Nucleus accumbens (tissue), 56 donors: ENCODE data around the gene LGALS16.
"Not testable (repeated sequence)": the region's sequence is repeated elsewhere in the genome, so short reads cannot be mapped to it uniquely, and the experiment has no call there.

Experiments
- DNase-seq, 56 donors: peaks; one replicate each; lab custom pipeline; 2025; lab: John Stamatoyannopoulos, UW

LGALS16 gene

DNA sequence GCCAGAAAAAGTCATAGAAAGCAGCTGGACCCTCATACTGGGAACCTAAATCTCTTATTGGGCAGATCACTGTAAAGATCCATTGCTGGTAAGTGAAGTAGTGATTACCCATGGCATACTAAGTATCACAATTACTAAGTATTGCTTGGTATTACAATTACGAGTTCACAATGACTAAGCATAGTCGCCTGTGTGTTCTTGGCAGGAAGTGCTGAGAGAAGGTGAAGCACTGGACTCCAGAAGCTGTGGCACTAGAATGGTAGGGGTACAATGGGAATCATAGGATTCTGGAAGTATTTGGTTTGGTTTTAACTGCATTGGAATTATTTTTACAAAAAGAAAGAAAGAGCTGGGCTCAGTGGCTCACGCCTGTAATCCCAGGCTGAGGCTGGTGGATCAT, 20.3 kb downstream of the LGALS16 start:
- DNase-seq, result no peak

DNA sequence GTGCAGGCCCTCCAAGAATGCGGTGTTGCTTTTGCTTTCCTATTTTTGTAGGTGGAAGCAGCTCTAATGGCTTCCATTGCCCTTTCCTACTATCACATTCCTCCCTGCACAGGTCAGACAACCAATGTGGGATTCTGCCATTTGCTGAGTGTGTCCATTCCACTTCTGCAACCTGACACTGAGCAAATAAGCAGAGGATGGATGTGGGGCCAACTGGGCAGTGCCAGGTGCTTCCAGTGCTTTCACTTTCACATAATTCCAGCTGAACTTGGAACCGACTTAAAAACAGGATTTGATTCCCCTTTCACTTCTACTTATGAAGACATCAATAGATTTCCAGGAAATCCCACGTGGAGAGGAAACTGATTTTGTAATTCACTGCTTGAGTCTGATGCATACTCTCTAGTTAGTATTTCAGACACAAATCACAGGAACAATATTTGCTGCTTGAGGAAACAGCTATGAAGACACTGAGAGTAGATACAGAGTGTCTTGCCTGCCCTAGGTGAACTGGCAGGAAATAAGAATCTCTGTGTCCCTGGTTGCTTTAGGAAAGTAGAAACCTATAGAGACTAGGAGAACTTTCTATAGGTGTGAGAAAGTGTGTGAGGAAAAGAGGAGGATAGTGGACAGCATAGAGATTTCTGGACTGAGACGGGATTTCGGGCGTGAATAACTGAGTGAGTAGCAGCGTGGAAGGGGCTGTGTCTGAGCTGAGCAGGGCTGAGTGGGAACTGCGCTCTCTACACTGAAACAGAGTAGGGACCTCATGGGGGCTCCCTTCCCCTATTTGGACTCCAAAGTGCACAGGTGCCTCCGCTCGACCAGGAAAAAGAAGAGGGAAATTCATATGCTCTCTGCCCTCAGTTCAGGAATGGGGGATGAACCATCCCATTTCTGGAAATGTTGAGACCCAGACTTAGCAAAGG, 22.5 kb downstream of the LGALS16 start:
- DNase-seq, result no peak

DNA sequence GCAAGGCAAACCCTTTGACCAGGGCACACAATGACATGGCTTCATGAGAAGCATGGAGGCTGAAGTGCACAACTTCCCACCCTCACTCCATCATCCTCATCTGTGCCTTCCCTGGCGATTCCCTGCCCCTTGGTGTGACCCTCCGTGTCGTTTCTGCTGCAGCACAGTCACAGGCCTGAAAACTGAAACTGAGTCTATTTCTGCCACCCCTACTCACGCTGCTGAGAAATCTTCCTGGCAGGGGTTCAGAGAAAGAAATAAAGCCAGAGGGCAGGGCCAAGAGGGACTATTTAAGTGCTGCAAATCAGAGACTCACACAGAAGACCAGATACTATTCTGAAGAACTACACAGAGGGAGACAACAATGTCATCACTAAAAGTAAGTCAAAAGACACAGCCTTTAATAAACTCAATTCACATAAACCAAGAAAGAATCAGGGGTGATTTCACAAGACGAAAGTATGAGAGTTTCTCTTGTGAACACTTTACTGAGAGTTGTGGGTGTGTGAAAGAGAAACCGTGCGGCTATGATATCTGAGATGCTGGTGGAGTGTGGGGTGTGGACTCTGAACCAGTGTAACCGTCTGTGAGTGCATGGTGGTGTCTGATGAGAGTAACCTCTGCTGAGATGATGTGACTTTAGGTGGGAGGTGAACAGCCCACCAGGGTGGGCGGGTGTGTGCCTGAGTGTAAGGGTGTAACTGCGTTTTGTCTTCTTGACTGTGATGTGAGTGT, 23.5 kb downstream of the LGALS16 start:
- no peak for DNase-seq

DNA sequence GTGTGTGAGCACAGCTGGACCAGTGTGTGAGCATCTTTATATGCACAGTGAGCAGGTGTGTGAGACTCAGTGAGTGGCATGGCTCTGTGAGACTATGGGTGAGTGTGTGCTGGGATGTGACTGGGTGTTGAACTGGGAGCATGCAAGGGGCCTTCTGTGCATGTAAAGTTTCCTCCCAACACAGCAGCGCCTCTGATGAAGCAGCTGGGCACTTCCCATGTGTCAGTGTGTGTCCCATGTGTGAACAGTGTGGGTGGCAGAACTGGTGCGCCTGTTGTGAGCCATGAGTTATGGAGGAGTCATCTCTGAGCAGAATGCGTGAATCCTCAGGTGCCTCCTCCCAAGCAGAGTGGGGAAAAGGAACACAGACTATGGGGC, 24.1 kb downstream of the LGALS16 start:
- no peak for DNase-seq

DNA sequence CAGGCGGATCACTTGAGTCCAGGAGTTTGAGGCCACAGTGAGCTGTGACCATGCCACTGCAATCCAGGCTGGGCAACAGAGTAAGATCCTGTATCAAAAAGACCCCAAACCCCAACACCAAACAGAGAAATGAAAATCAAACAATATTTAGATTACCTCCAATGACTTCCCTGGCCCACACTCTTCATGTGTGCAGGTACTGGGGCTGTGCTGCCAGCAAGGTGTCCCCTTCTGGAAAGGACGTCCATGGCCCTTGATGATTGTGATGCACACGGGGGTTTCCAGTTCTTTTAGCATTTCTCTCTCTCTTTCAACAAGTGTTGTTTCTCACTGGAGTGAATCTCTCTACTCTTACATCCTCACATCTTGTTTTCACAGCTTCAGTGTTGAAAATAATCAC, 24.9 kb downstream of the LGALS16 start:
- no peak for DNase-seq

DNA sequence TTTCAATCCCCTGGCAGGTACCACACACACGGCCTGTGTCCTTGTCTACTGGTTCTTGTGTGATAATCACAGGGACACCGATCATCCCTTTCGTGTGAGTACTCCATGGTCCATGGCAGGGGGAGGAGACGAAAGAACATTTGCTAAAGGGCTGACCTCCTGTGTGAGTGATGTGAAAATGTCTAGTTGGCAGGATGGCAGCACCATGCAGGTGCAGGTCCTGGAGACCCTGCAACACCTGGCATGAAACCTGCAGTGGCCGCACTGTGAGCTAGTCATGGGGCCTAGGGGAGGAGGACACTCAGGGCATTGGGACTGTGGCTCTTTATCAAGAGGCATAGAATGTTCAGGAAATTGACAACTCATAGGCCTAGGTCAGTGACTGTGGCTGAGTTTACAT, 25.7 kb downstream of the LGALS16 start:
- no peak for DNase-seq

DNA sequence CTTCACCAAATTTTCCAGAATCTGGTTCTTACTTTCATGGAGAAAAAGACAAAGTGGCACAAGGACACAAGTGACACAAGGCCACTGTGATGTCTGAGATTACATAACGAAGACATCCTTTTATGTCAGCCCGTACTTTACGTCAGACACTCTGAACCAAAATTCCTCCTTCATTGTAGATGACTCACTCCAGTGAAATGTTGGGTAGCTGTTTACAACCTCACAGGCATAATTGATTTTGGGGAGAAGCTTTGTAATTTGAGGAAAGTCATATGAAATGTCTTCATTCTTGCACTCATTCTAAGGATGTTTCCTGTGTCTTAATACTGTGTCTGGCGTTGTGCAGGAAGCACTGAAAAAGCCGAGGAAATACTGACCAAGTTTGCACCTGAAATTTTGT, 28.6 kb downstream of the LGALS16 start:
- DNase-seq, result no peak

DNA sequence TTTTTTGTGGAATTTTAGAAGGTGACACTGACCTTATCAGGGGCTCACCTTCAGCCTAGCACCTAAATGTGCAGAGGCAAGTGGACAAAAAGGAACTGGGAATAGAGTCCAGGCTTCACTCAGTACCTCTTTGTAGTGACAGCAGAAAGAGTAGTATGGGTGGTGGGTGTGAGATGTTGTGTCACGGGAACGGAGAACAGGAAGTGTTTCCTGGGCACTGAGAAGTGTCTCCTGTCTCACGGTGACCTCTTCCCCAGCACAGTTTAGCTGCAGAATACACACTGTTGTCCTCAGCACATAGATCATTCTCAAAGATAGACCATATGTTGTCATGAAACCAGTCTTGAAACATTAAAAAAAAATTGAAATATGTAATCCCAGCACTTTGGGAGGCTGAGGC, 31.0 kb downstream of the LGALS16 start:
- no peak for DNase-seq

DNA sequence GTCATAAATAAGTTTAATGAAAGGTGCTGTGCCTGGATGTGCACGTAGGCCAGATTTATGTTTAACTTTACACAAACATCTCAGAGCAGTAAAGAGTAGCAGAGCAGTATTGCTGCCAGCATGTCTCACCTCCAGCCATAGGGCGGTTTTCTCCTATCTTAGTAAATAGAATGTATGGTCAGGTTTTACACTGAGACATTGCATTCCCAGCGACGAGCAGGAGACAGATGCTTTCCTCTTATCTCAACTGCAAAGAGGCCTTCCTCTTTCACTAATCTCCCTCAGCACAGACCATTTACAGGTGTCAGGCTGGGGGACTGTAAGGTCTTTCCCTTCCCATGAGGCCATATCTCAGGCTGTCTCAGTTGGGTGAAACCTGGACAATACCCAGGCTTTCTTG, 32.9 kb downstream of the LGALS16 start:
- DNase-seq, result not testable (repeated sequence)

DNA sequence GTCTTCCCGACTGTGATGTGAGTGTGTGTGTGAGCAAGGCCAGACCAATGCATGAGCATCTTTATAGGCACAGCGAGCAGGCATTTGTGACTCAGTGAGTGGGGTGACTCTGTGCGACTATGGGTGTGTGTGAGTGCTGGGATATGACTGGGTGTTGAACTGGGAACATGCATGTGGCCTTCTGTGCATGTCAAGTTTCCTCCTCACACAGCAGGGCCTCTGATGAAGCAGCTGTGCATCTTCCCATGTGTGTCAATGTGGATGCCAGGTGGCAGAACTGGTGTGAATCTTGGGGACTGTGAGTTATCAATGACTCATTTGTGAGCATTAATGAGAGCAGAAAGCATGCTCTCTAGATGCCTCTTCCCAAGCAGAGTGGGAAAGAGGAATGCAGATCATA, 36.5 kb downstream of the LGALS16 start:
- no peak for DNase-seq

DNA sequence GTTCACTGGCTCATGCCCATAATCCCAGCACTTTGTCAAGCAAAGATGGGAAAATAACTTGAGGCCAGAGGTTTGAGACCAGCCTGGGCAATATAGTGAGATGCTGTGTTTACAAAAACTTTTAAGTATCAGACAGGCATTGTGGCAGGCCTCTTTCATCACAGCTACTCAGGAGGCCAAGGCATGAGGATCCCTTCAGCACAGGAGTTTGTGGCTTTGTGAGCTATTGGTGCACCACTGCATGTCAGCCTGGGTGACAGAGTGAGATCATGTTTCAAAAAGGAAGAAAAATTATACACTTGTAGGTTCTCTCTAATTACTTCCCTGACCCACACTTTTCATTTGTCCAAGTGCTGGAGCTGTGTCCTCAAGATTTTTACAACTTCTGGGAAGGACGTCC, 37.1 kb downstream of the LGALS16 start:
- DNase-seq, result no peak

DNA sequence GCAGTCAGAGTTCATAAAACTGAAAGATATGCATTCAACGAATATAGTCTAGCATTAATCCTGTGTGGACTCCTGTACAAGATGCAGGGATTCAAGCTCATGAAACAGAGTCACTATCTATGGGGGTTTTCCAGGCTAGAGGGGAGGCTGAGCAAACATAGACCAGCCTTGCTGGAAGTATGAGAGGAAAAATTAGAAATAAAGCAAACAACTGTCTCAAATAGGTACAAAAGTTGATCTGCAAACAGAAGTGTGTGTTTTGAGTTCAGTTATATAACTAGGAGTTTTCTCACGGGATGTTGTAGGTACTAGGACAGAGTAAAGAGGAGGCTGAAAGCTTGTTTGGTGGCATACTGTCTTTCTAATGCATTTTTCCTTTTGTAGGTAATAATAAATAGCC, 40.0 kb downstream of the LGALS16 start:
- DNase-seq, result no peak

DNA sequence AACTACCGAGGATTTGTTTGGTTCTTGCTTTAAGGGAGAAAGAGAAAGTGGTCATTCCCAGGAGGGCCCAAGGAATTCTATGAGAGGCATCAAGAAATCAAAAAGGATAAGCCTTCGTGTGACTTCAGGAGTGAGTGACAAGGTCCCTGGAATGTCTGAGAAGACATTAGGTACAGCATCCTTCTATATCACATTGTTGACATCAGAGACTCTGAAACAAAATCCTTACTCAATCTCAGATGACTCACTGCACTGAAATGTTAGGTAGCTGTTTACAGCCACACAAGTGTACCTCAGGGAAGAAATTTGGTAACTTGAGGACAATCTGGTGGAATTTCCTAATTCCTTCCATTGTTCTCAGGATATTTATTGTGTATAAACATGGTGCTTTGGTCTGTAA, 40.7 kb downstream of the LGALS16 start:
- DNase-seq, result no peak

DNA sequence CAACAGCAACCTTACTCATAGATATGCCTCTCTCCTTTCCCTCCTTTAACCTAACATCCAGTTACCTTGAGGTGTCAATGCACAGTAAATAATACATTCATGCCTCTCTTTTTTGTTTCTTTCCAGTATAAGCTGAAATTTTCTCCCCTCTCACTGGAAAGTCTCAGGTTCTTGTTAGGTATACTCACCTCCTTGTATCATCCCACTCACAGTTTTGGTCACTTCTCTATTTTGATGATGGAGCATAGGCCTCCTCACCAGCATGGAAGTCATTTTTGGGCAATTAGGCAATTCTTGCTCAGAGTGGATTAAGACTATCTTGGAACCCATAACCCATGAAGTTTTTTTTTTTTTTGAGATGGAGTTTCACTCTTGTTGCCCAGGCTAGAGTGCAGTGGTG, 42.8 kb downstream of the LGALS16 start:
- DNase-seq, result no peak

DNA sequence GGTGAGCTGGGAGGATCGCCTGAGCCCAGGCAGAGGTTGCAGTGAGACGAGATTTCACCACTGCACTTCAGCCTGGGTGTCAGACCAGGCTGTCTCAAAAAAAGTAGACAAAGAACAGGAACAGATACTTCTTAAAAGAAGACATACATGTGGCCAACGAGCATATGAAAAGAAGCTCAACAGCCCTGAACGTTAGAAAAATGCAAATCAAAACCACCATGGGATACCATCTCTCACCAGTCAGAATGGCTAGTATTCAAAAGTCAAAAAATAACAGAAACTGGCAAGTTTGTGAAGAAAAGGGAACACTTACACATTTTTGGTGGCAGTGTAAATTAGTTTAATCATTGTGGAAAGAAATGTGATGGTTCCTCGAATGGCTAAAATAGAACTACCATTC, 45.6 kb downstream of the LGALS16 start:
- DNase-seq, result no peak

DNA sequence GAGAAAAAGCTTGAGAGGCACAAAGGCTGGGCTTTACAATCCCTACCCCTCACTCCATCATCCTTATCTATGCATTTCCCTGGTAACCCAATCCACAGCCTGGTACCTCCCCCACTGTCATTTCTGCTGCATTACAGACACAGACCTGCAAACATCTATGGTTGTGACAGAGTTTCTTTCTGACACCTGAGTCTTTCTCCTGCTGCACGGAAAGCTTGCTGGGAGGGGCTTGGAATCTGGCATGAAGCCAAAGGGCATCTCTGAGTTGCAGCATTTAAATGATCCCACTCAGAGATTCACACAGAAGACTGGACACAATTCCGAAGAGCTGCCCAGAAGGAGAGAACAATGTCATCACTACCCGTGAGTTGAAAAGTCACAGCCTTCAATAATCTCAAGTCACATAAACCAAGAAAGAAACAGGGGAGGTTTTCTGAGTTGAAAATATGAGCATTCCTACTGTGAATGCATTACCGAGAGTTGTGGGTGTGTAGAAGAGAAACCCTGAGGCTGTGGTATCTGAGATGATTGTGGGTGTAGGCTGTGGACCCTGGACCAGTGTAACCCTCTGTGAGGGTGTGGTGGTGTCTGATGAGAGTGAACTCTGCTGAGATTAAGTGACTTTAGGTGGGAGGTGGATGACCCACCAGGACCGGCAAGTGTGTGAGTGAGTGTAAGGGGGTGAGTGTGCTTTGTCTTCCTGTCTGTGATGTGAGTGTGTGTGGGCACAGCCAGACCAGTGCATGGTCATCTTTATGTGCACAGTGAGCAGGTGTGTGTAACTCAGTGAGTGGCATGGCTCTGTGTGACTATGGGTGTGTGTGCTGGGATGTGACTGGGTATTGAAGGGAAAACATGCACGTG, 48.7 kb downstream of the LGALS16 start, which contains the start of gene LGALS14:
Gene LGALS14 (plus strand): TSS at position 301 of the 864 bp plus-strand sequence. CDS start 48 bp downstream, at position 349.
- no peak for DNase-seq

DNA sequence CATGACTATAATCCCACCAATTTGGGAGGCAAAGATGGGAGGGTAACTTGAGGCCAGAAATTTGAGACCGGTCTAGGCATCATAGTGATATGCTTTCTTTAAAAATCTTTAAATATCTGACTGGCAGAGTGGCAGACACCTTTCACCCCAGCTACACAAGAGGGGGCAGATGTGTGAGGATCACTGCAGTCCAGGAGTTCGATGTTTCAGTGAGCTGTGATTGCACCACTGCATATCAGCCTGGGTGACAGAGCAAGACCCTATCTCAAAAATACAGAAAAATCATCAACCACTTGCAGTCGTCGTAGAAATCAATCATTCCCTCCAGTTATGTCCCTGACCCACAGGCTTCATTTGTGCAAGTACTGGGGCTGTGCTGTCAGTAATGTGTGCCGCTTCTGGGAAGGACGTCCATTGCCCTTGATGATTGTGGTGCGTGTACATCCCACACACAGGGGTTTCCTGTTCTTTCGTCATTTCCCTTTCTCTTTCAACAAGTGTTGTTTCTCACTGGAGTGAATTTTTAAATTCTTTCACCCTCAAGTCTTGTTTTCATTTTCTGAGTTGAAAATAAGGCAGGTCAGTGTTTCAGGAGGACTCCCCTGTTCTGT, 50.0 kb downstream of the LGALS16 start:
- DNase-seq, result no peak

DNA sequence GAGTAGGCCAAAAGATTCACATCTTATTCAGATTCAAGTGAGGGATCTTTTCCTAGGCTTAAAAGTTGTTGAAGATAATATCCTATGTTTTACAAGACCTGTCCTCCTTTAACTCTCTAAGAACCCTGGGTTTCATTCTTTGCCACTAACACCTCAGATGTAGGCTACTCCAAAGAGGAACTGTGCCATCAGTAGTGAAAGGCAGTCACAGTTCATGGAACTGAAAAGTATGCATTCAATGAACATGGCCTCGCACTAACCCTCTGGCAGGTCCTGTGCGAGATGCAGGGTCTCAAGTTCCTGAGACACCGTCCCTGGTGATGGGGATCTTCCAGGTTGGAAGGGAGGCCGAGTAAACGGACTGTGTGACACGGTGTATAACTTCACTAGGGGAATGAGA, 52.9 kb downstream of the LGALS16 start:
- no peak for DNase-seq

DNA sequence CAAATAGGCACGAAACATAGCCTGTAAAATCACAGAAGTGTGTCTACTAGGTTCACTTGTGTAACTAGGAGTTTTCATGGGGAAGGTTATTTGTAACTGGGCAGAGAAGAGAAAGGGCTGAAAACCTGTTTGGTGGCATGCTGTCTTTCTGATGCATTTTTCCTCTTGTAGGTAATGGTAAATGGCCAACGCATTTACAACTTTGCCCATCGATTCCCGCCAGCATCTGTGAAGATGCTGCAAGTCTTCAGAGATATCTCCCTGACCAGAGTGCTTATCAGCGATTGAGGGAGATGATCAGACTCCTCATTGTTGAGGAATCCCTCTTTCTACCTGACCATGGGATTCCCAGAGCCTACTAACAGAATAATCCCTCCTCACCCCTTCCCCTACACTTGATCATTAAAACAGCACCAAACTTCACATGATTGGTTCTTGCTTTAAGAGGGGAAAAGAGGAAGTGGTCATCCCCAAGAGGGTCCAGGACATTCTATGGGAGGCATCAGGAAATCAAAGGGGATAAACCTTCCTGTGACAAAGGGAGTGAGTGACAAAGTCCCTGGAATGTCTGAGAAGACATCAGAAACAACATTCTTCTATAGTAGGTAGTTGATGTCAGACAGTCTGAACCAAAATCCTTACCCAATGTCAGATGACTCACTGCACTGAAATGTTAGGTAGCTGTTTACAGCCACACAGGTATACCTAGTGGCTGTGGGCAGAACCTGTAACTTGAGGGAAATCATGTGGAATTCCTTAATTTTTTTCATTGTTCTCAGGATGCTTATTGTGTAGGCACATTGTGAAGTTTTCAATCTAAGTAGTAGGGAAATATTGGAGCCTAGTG, 53.5 kb downstream of the LGALS16 start:
- DNase-seq, result no peak
